H1 (cell line): ENCODE data around the gene MOK. TPM values are rescaled to one million over a fixed set of nuclear protein-coding genes. Genes with fewer than 3 reads are reported as not detected.

ENCODE experiments used
- CTCF ChIA-PET: fragments of 300-600 bp; sonication (Branson Sonifier 250); formaldehyde crosslinking; loops from one replicate; lab custom pipeline; 2021; ENCODE audit not compliant: partially characterized antibody; lab: Charles Lee
- POLR2A ChIA-PET: fragments of 300-600 bp; sonication (Branson Sonifier 250); formaldehyde crosslinking; loops from one replicate; lab custom pipeline; 2021; ENCODE audit warnings: inconsistent platforms; ENCODE audit not compliant: partially characterized antibody; lab: Charles Lee
- DNase-seq, 2 experiments: peaks; one replicate each; pipeline versions ENCODE4 v3.0.0 to v3.0.0-alpha.2; 2010 to 2022; ENCODE audit warnings: low spot score in 2 of 2, low read depth in 1 of 2, mixed read lengths in 1 of 2
- FAIRE-seq: peaks from 2 replicates; lab custom pipeline; 2011; peaks lifted over from hg19 to GRCh38; lab: Jason Lieb, UNC
- H2AFZ ChIP-seq: 2 replicates; pipeline ENCODE4 v1.8.1; 2012; ENCODE audit warnings: low read length, inconsistent platforms
- H2AK5ac ChIP-seq: 2 replicates; pipeline ENCODE4 v1.6.1; 2013; ENCODE audit warnings: low read depth, low read length
- H2BK120ac ChIP-seq: replicated peaks from 2 replicates; pipeline ENCODE3; 2013; ENCODE audit warnings: low read depth, low read length, inconsistent platforms
- H2BK12ac ChIP-seq: 2 replicates; pipeline ENCODE4 v1.6.1; 2013; ENCODE audit warnings: low read depth, low read length
- H2BK15ac ChIP-seq: 2 replicates; pipeline ENCODE4 v1.6.1; 2013; ENCODE audit warnings: low read length
- H2BK20ac ChIP-seq: 2 replicates; pipeline ENCODE4 v1.6.1; 2013; ENCODE audit warnings: low read length
- H2BK5ac ChIP-seq: 2 replicates; pipeline ENCODE4 v1.6.1; 2013; ENCODE audit warnings: low read depth, low read length
- H3K14ac ChIP-seq: 2 replicates; pipeline ENCODE4 v1.6.1; 2013; ENCODE audit warnings: inconsistent platforms; ENCODE audit not compliant: insufficient read length
- H3K18ac ChIP-seq: 2 replicates; pipeline ENCODE4 v1.6.1; 2013; ENCODE audit warnings: low read length; ENCODE audit errors: extremely low read depth
- H3K23ac ChIP-seq: 2 replicates; pipeline ENCODE4 v1.6.1; 2013; ENCODE audit warnings: inconsistent platforms; ENCODE audit not compliant: insufficient read length
- H3K23me2 ChIP-seq: 2 replicates; pipeline ENCODE4 v1.6.1; 2013; ENCODE audit warnings: low read depth, low read length
- H3K27ac ChIP-seq: 2 replicates; pipeline ENCODE4 v1.6.1; 2011; ENCODE audit warnings: low read depth, low read length, inconsistent platforms
- H3K27me3 ChIP-seq, 4 experiments: replicated peaks in 1 of 4; 1 replicate in 1 of 4; 2 replicates in 3 of 4; pipeline versions ENCODE4 v1.6.1 to v1.8.1; 2011 to 2013; ENCODE audit warnings: low read length in 3 of 4, mild to moderate bottlenecking in 3 of 4, inconsistent platforms in 2 of 4, mixed read lengths in 2 of 4, moderate library complexity in 1 of 4; ENCODE audit not compliant: control insufficient read depth in 3 of 4, insufficient read depth in 3 of 4; ENCODE audit errors: extremely low read depth in 1 of 4
- H3K36me3 ChIP-seq, 4 experiments: 2 replicates each; pipeline versions ENCODE4 v1.6.1 to v1.8.1; 2011 to 2013; ENCODE audit warnings: mild to moderate bottlenecking in 4 of 4, low read length in 3 of 4, moderate library complexity in 2 of 4, control low read depth in 1 of 4, inconsistent platforms in 1 of 4; ENCODE audit not compliant: insufficient read depth in 4 of 4, control insufficient read depth in 2 of 4
- H3K4ac ChIP-seq: replicated peaks from 2 replicates; pipeline ENCODE3; 2013; ENCODE audit warnings: low read length, low read depth, mixed read lengths, inconsistent platforms; ENCODE audit not compliant: insufficient read length
- H3K4me1 ChIP-seq, 4 experiments: replicated peaks in 1 of 4; 1 replicate in 1 of 4; 2 replicates in 3 of 4; pipeline versions ENCODE4 v1.6.1 to v1.8.1; 2011 to 2013; ENCODE audit warnings: low read length in 3 of 4, inconsistent platforms in 2 of 4, mixed read lengths in 1 of 4; ENCODE audit not compliant: insufficient read depth in 4 of 4, control insufficient read depth in 3 of 4
- H3K4me2 ChIP-seq, 2 experiments: 2 replicates each; pipeline versions ENCODE4 v1.6.1 to v1.8.1; 2011 to 2013; ENCODE audit warnings: low read depth in 2 of 2, low read length in 2 of 2, control low read depth in 1 of 2, inconsistent platforms in 1 of 2, mild to moderate bottlenecking in 1 of 2; ENCODE audit not compliant: insufficient read depth in 1 of 2
- H3K4me3 ChIP-seq, 4 experiments: fragments of 200-600, 300-600 bp in 1 of 4; sonication (generic), shearing (Covaris generic), sonication (Bioruptor Twin) in 1 of 4; 2 replicates each; pipeline versions ENCODE4 v1.5.1 to v1.8.1; 2011 to 2016; ENCODE audit warnings: low read length in 4 of 4, low read depth in 3 of 4, control low read depth in 2 of 4, inconsistent platforms in 2 of 4, mild to moderate bottlenecking in 2 of 4, mixed read lengths in 1 of 4, moderate library complexity in 1 of 4; ENCODE audit not compliant: insufficient read depth in 2 of 4; ENCODE audit errors: extremely low read depth in 1 of 4
- H3K56ac ChIP-seq: replicated peaks from 2 replicates; pipeline ENCODE3; 2013; ENCODE audit warnings: low read depth, mild to moderate bottlenecking, mixed read lengths, low read length, inconsistent platforms; ENCODE audit not compliant: insufficient read length
- H3K79me1 ChIP-seq: 2 replicates; pipeline ENCODE4 v1.6.1; 2013; ENCODE audit warnings: low read depth, low read length, control low read depth
- H3K79me2 ChIP-seq, 2 experiments: 2 replicates each; pipeline versions ENCODE4 v1.6.1 to v1.8.1; 2012 to 2013; ENCODE audit warnings: low read length in 2 of 2, mild to moderate bottlenecking in 2 of 2, inconsistent platforms in 1 of 2; ENCODE audit not compliant: insufficient read depth in 2 of 2, control insufficient read depth in 1 of 2
- H3K9ac ChIP-seq, 4 experiments: replicated peaks in 1 of 4; 1 replicate in 1 of 4; 2 replicates in 3 of 4; pipeline versions ENCODE4 v1.6.1 to v1.8.1; 2011 to 2013; ENCODE audit warnings: low read depth in 3 of 4, low read length in 3 of 4, control low read depth in 2 of 4, mild to moderate bottlenecking in 2 of 4, moderate library complexity in 2 of 4, inconsistent platforms in 1 of 4; ENCODE audit errors: extremely low read depth in 1 of 4
- H3K9me3 ChIP-seq, 2 experiments: 2 replicates each; pipeline versions ENCODE4 v1.6.1 to v1.8.1; 2012 to 2013; ENCODE audit warnings: mild to moderate bottlenecking in 2 of 2, moderate library complexity in 2 of 2, control low read depth in 1 of 2, inconsistent platforms in 1 of 2, low read depth in 1 of 2, low read length in 1 of 2, mixed read lengths in 1 of 2; ENCODE audit not compliant: insufficient read depth in 2 of 2
- H4K20me1 ChIP-seq, 2 experiments: replicated peaks in 1 of 2; 2 replicates each; pipeline versions ENCODE3 to v1.8.1; 2011 to 2013; ENCODE audit warnings: inconsistent platforms in 2 of 2, low read length in 2 of 2, mild to moderate bottlenecking in 1 of 2; ENCODE audit not compliant: insufficient read depth in 2 of 2, control insufficient read depth in 1 of 2
- H4K5ac ChIP-seq: 2 replicates; pipeline ENCODE4 v1.6.1; 2013; ENCODE audit warnings: low read length, low read depth, mixed read lengths, inconsistent platforms; ENCODE audit not compliant: insufficient read length
- H4K8ac ChIP-seq: 2 replicates; pipeline ENCODE4 v1.8.0; 2013; ENCODE audit warnings: mild to moderate bottlenecking, moderate library complexity, low read length, inconsistent platforms; ENCODE audit not compliant: insufficient read depth; ENCODE audit errors: extremely low read depth
- H4K91ac ChIP-seq: replicated peaks from 2 replicates; pipeline ENCODE3; 2013; ENCODE audit warnings: low read length, mixed read lengths, inconsistent platforms; ENCODE audit not compliant: insufficient read length
- BCL11A ChIP-seq, 2 experiments: IDR thresholded peaks; one replicate each; pipeline ENCODE4 v1.6.1; 2011; ENCODE audit warnings: low read depth in 2 of 2, low read length in 2 of 2, mild to moderate bottlenecking in 2 of 2
- MAFK ChIP-seq: IDR thresholded peaks from 2 replicates; pipeline ENCODE4 v1.6.1; 2012; ENCODE audit warnings: low read depth, mild to moderate bottlenecking, improper control_type of control experiment, low read length
- POU5F1 ChIP-seq: IDR thresholded peaks from 2 replicates; pipeline ENCODE4 v1.6.1; 2011; ENCODE audit warnings: low read depth, mild to moderate bottlenecking, low read length, moderate library complexity
- ZNF274 ChIP-seq: IDR thresholded peaks from 2 replicates; pipeline ENCODE4 v1.7.0; 2012; ENCODE audit warnings: low read length, borderline replicate concordance; ENCODE audit errors: extremely low read depth
- WGBS, 2 experiments: shearing (Covaris generic) in 1 of 2; methylation state at CpG; one replicate each; pipeline versions ENCODE4 v1.1.6 to v1.1.7; 2013 to 2015; ENCODE audit warnings: low lambda C conversion rate in 2 of 2, mixed read lengths in 2 of 2, inconsistent platforms in 1 of 2, low coverage in 1 of 2, missing lambda C conversion rate in 1 of 2; ENCODE audit not compliant: insufficient replicate concordance in 2 of 2, insufficient coverage in 1 of 2, insufficient read length in 1 of 2; ENCODE audit errors: extremely low coverage in 1 of 2, missing lambda C conversion rate in 1 of 2; 5-methylcytosine and 5-hydroxymethylcytosine counted together
- polyA plus RNA-seq, 7 experiments: library from polyadenylated mRNA; depleted of rRNA in 3 of 7; stranded (reverse) in 5 of 7; unstranded in 2 of 7; fragments of >200 nt in 5 of 7; fragments of 200-250 nt in 2 of 7; gene quantifications; 1 replicate in 5 of 7; 2 replicates in 1 of 7; 4 replicates in 1 of 7; pipeline versions ENCODE4 v1.2.1 to v1.2.3, GENCODE V29; 2011 to 2013; ENCODE audit warnings: missing spikeins in 2 of 7, mixed read lengths in 2 of 7
- total RNA-seq: library from RNA; stranded (reverse); fragmentation: NEBNext Ultra II Directional; extraction: Animal tissue kit (Norgen Biotek cat#: 25700); gene quantifications from 2 replicates; pipeline ENCODE4 v1.2.1, GENCODE V29; 2021
- TF ChIP-seq, protein P1 (sequence below): IDR thresholded peaks from 2 replicates; pipeline ENCODE4 v1.6.1; 2011; ENCODE audit warnings: low read length, improper control_type of control experiment

The MOK gene
- total and polyA plus RNA-seq, 2 of the 8 experiments (the other 6 are each of a cell fraction or from before 2014, with no cell fraction given), result 2.1 to 2.5 TPM

GRCh38 chr14:102250636-102251035 lies 54.3 kb downstream of the MOK start:
- no peak for TF ChIP-seq ZNF274
- TF ChIP-seq BCL11A (IDR thresholded peaks at IDR 0.05; ENCODE audit: low read depth in 2 of 2, low read length in 2 of 2), result no peak
- TF ChIP-seq POU5F1, result no peak
- TF ChIP-seq, protein P1, sequence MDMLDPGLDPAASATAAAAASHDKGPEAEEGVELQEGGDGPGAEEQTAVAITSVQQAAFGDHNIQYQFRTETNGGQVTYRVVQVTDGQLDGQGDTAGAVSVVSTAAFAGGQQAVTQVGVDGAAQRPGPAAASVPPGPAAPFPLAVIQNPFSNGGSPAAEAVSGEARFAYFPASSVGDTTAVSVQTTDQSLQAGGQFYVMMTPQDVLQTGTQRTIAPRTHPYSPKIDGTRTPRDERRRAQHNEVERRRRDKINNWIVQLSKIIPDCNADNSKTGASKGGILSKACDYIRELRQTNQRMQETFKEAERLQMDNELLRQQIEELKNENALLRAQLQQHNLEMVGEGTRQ, result no peak
- TF ChIP-seq MAFK, result no peak
- Histone ChIP-seq H3K79me2 (no peaks in the 10 kb centered on the region), H3K4ac (no peak overlapping the region), H2BK15ac (no peak overlapping the region), H3K4me2 (no peak overlapping the region), H4K8ac (no peak overlapping the region), H3K27me3 (peaks cover 3 to 24% (median 20%) of the 10 kb centered on the region in 4 experiments; a peak in 4 of 7 replicates), H3K14ac (no peak overlapping the region), H2BK20ac (no peak overlapping the region), H3K36me3 (no peaks in the 10 kb centered on the region), H2AK5ac (no peak overlapping the region), H3K4me1 (peaks cover 3 to 15% (median 7%) of the 10 kb centered on the region in 4 experiments; a peak in 5 of 7 replicates), H2BK5ac (no peak overlapping the region), H4K5ac (no peak overlapping the region), H2BK120ac (no peak overlapping the region), H3K56ac (no peak overlapping the region), H3K9me3 (no peaks in the 10 kb centered on the region), H2BK12ac (no peak overlapping the region), H4K20me1 (no peaks in the 10 kb centered on the region), H2AFZ (no peak overlapping the region), H3K4me3 (no peak overlapping the region), H3K79me1 (no peaks in the 10 kb centered on the region), H3K23me2 (no peaks in the 10 kb centered on the region; the same call in 1 of the 2 replicates), H3K9ac (no peak overlapping the region), H3K18ac (no peak overlapping the region), H3K27ac (no peak overlapping the region), H4K91ac (no peak overlapping the region), H3K23ac (no peak overlapping the region)
- FAIRE-seq (no peak), DNase-seq (no peak)
- CTCF ChIA-PET, result no interaction called here
- WGBS, 2 experiments, result 88% methylated on average over 15 of the region's 15 CpGs; no CpG with 5 or more reads in 1 of the 2 experiments
- POLR2A ChIA-PET, result no interaction called here
